ENCODE measurements around the gene SLC6A3. TPM values are rescaled to one million over a fixed set of nuclear protein-coding genes. Genes with fewer than 3 reads are reported as not detected.

The SLC6A3 gene
- total RNA-seq, 2 experiments from 2014 or later, result not detected

DNA sequence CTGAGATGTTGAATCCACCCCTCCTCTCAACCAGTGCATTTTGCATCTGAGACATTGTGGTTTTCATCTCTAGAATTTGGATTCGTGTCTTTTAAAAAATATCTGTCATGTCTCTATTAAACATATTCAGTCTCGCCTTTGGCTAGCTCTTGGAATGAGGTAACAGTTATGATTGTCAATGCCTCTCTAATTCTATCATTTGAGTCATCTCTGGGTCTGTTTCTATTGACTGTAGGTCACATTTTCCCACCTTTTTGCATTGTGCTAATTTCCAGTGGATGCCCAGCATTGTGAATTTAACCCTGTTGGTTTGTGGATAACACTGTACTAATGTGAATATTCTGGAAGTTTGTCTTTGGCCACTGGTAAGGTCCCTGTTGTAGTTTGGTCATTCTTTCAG, 8.4 kb upstream of the SLC6A3 start:
- Histone ChIP-seq H3K27ac (ENCODE audit: low read depth, low read length, poor library complexity, severe bottlenecking) (no peak overlapping the region), H3K79me2 (ENCODE audit: insufficient read depth, low read depth, low read length) (no peaks in the 10 kb centered on the region), H2AFZ (ENCODE audit: low read length) (no peak overlapping the region), H3K4me3 (ENCODE audit: low read depth, low read length, poor library complexity, severe bottlenecking) (no peak overlapping the region), H3K36me3 (ENCODE audit: insufficient read depth, low read length) (peaks cover 15% of the 10 kb centered on the region; the same call in 1 of the 2 replicates), H3K9me2 (ENCODE audit: insufficient read depth, low read length) (no peaks in the 10 kb centered on the region), H3K4me1 (ENCODE audit: insufficient read depth, low read length, poor library complexity, severe bottlenecking) (no peaks in the 10 kb centered on the region), H3K4me2 (ENCODE audit: low read length) (no peak overlapping the region), H4K20me1 (ENCODE audit: insufficient read depth, low read length) (no peaks in the 10 kb centered on the region), H3K9me3 (ENCODE audit: low read length) (peaks cover 34% of the 10 kb centered on the region)
- TF ChIP-seq EZH2phosphoT487 (IDR thresholded peaks at IDR 0.05; ENCODE audit: borderline replicate concordance, low read depth, low read length), result no peak
- TF ChIP-seq, protein P1, sequence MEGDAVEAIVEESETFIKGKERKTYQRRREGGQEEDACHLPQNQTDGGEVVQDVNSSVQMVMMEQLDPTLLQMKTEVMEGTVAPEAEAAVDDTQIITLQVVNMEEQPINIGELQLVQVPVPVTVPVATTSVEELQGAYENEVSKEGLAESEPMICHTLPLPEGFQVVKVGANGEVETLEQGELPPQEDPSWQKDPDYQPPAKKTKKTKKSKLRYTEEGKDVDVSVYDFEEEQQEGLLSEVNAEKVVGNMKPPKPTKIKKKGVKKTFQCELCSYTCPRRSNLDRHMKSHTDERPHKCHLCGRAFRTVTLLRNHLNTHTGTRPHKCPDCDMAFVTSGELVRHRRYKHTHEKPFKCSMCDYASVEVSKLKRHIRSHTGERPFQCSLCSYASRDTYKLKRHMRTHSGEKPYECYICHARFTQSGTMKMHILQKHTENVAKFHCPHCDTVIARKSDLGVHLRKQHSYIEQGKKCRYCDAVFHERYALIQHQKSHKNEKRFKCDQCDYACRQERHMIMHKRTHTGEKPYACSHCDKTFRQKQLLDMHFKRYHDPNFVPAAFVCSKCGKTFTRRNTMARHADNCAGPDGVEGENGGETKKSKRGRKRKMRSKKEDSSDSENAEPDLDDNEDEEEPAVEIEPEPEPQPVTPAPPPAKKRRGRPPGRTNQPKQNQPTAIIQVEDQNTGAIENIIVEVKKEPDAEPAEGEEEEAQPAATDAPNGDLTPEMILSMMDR (conservative IDR thresholded peaks at IDR 0.05; ENCODE audit: low read length), result no peak
- DNase-seq (ENCODE audit: low spot score), result no peak
- CTCF ChIA-PET (ENCODE audit: unreplicated experiment), result no interaction called here
- POLR2A ChIA-PET, result no interaction called here
- BruUV-seq (replicated peaks), result no TSS peak
- intact Hi-C loops (cut with micrococcal nuclease; ENCODE audit: unreplicated experiment), result no loop called here

DNA sequence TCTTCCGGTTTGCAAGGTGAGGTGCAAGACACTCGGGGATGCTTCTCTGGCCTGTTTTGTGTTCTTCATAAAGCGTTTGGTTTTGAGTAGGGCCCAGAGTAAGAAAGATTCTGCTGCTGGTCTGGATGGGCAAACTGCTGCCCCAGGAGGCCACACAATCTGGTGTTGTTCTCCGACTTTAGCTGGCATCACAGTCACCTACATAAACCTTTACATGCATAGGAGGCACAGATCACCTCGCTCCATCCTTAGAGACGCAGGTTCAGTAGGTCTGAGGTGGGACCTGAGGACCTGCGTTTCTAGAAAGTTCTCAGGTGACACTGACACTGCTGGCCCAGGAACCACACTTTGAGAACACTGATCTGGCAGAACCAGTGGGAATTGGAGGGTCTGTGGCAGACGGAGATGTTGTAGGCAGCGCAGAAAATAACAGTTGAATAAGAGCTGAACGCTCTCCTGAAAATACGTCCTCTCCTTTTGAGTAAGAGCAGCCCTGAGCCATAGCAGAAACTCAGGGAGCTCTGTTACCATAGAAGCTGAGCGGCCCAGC, 3.9 kb upstream of the SLC6A3 start:
- no TSS peak for BruUV-seq (replicated peaks)
- peaks cover 11% of the 10 kb centered on the region for H3K9me3 ChIP-seq (ENCODE audit: low read length)
- DNase-seq (ENCODE audit: low spot score), result no peak
- no peaks in the 10 kb centered on the region for H3K9me2 ChIP-seq (ENCODE audit: insufficient read depth, low read length)
- CTCF ChIA-PET (ENCODE audit: unreplicated experiment), result interaction anchor here (0.6 kb wide), 1 partner anchor 166 kb away, joined by 3 read pairs; no protein-coding TSS in a partner anchor
- no peaks in the 10 kb centered on the region for H3K79me2 ChIP-seq (ENCODE audit: insufficient read depth, low read depth, low read length)
- H3K4me1 ChIP-seq (ENCODE audit: insufficient read depth, low read length, poor library complexity, severe bottlenecking), result no peaks in the 10 kb centered on the region
- H3K4me2 ChIP-seq (ENCODE audit: low read length), result no peak overlapping the region
- H2AFZ ChIP-seq (ENCODE audit: low read length), result no peak overlapping the region
- no peaks in the 10 kb centered on the region for H4K20me1 ChIP-seq (ENCODE audit: insufficient read depth, low read length)
- TF ChIP-seq EZH2phosphoT487 (IDR thresholded peaks at IDR 0.05; ENCODE audit: borderline replicate concordance, low read depth, low read length), result no peak
- TF ChIP-seq, protein P1 (conservative IDR thresholded peaks at IDR 0.05; ENCODE audit: low read length), result no peak
- no peaks in the 10 kb centered on the region for H3K36me3 ChIP-seq (ENCODE audit: insufficient read depth, low read length)
- intact Hi-C loops (cut with micrococcal nuclease; ENCODE audit: unreplicated experiment), result no loop called here
- no peak overlapping the region for H3K27ac ChIP-seq (ENCODE audit: low read depth, low read length, poor library complexity, severe bottlenecking)
- no peak overlapping the region for H3K4me3 ChIP-seq (ENCODE audit: low read depth, low read length, poor library complexity, severe bottlenecking)
- POLR2A ChIA-PET, result no interaction called here

DNA sequence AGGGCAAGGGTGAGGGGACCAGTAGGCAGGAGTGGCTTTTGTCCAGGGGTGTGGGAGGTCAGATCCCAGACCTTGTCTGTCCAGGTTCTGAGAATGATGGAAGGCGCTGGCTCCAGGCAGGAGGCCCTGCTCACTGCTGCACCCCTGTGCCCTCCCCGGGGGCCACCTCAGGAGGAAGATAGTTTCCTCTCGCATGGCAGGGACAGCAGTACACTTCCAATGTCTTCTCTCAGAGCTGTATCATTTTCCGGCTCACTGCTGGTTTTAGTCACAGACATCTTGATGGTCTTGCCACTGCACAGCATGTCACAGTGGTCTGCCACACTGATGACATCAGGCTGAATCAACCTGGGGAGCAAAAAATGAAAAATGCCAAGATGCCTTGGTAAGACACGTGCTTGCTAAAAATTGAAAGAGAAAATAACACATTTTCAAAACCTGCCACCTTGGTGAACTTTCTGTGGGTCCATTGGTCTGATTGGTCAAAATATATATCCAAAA, 3.3 kb upstream of the SLC6A3 start:
- DNase-seq (ENCODE audit: low spot score), result no peak
- H3K79me2 ChIP-seq (ENCODE audit: insufficient read depth, low read depth, low read length), result no peaks in the 10 kb centered on the region
- H2AFZ ChIP-seq (ENCODE audit: low read length), result no peak overlapping the region
- ChIA-PET CTCF (ENCODE audit: unreplicated experiment) (no interaction called here), POLR2A (no interaction called here)
- intact Hi-C loops (cut with micrococcal nuclease; ENCODE audit: unreplicated experiment), result no loop called here
- peaks cover 5% of the 10 kb centered on the region for H3K9me3 ChIP-seq (ENCODE audit: low read length)
- H3K4me2 ChIP-seq (ENCODE audit: low read length), result no peak overlapping the region
- H3K36me3 ChIP-seq (ENCODE audit: insufficient read depth, low read length), result no peaks in the 10 kb centered on the region
- no TSS peak for BruUV-seq (replicated peaks)
- H3K4me3 ChIP-seq (ENCODE audit: low read depth, low read length, poor library complexity, severe bottlenecking), result no peak overlapping the region
- TF ChIP-seq, protein P1 (conservative IDR thresholded peaks at IDR 0.05; ENCODE audit: low read length), result no peak
- no peak for TF ChIP-seq EZH2phosphoT487 (IDR thresholded peaks at IDR 0.05; ENCODE audit: borderline replicate concordance, low read depth, low read length)
- H4K20me1 ChIP-seq (ENCODE audit: insufficient read depth, low read length), result no peaks in the 10 kb centered on the region
- H3K9me2 ChIP-seq (ENCODE audit: insufficient read depth, low read length), result no peaks in the 10 kb centered on the region
- H3K4me1 ChIP-seq (ENCODE audit: insufficient read depth, low read length, poor library complexity, severe bottlenecking), result no peaks in the 10 kb centered on the region
- no peak overlapping the region for H3K27ac ChIP-seq (ENCODE audit: low read depth, low read length, poor library complexity, severe bottlenecking)

All from OCI-LY7 (cell line).